ENCODE data around the gene PROM1. TPM values are rescaled to one million over a fixed set of nuclear protein-coding genes. Genes with fewer than 3 reads are reported as not detected.

Gene PROM1
- polyA plus RNA-seq, 3 donors, result not detected

DNA sequence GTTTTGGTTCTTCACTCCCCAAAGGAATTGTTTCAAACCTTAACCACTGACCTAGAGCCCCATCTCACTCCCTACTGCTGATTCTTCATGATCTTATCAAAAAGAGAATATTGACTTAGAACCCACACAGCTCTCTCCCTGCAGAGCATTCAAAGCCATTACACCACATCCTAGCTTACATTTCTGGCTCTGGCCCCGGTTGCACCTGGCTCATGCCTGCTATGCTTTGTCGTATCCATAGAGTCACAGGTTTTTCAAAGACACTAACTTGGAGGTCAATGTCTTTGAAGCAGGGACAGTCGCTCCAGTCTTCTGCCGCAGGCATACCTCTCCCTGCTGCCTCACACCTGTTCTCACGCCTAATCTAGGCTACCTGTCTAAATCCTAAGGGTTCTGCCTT, 78.1 kb downstream of the PROM1 start:
- H3K4me1 Mint-ChIP-seq, result no peaks in the 10 kb centered on the region
- Histone ChIP-seq H3K79me2 (ENCODE audit: insufficient read depth, low read length) (no peaks in the 10 kb centered on the region), H3K4me2 (replicated peaks; ENCODE audit: extremely low read depth, low read length, poor library complexity, severe bottlenecking) (no peak overlapping the region), H4K20me1 (ENCODE audit: insufficient read depth, low read length) (no peaks in the 10 kb centered on the region), H3K4me1 (ENCODE audit: control insufficient read depth in 1 of 2, insufficient read depth in 2 of 2, low read length in 2 of 2) (peaks cover 0 to 6% of the 10 kb centered on the region in 2 donors), H3K27me3 (ENCODE audit: control insufficient read depth in 2 of 2, insufficient read depth in 2 of 2, low read length in 2 of 2) (no peaks in the 10 kb centered on the region), H3K9ac (ENCODE audit: insufficient read depth, low read length, poor library complexity, severe bottlenecking) (no peak overlapping the region), H3K4me3 (replicated peaks in 1 of 3; ENCODE audit: low read depth in 2 of 3, low read length in 3 of 3) (no peak overlapping the region), H3K9me3 (replicated peaks in 1 of 2; ENCODE audit: control insufficient read depth in 1 of 2, insufficient read depth in 1 of 2, low read length in 2 of 2) (no peaks in the 10 kb centered on the region), H3K36me3 (replicated peaks in 1 of 2; ENCODE audit: control insufficient read depth in 1 of 2, insufficient read depth in 2 of 2, low read length in 2 of 2) (no peaks in the 10 kb centered on the region), H3K27ac (ENCODE audit: low read depth in 1 of 2, low read length in 2 of 2) (no peak overlapping the region), H2AFZ (ENCODE audit: insufficient read depth, low read depth, low read length, poor library complexity, severe bottlenecking) (no peak overlapping the region)
- H3K4me3 Mint-ChIP-seq, result no peak overlapping the region
- TF ChIP-seq, protein P1, sequence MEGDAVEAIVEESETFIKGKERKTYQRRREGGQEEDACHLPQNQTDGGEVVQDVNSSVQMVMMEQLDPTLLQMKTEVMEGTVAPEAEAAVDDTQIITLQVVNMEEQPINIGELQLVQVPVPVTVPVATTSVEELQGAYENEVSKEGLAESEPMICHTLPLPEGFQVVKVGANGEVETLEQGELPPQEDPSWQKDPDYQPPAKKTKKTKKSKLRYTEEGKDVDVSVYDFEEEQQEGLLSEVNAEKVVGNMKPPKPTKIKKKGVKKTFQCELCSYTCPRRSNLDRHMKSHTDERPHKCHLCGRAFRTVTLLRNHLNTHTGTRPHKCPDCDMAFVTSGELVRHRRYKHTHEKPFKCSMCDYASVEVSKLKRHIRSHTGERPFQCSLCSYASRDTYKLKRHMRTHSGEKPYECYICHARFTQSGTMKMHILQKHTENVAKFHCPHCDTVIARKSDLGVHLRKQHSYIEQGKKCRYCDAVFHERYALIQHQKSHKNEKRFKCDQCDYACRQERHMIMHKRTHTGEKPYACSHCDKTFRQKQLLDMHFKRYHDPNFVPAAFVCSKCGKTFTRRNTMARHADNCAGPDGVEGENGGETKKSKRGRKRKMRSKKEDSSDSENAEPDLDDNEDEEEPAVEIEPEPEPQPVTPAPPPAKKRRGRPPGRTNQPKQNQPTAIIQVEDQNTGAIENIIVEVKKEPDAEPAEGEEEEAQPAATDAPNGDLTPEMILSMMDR (IDR thresholded peaks at IDR 0.05), result no peak
- no peaks in the 10 kb centered on the region for H3K9me3 Mint-ChIP-seq
- H3K27ac Mint-ChIP-seq, result no peak overlapping the region
- intact Hi-C loops (cut with micrococcal nuclease), result loop anchor here in 1 of 2 donors (10.0 kb wide), 1 partner anchor 201 kb away; no protein-coding TSS in a partner anchor
- H3K36me3 Mint-ChIP-seq, result no peaks in the 10 kb centered on the region
- H3K27me3 Mint-ChIP-seq (ENCODE audit: low read depth in 3 of 3), result peaks cover 0 to 1% (median 0%) of the 10 kb centered on the region in 3 donors
- DNase-seq, result no peak
- WGBS (ENCODE audit: insufficient coverage), result 96% methylated on average over 4 of the region's 5 CpGs

GRCh38 chr4:16001484-16001858, 82.4 kb downstream of the PROM1 start:
- Histone ChIP-seq H3K9ac (ENCODE audit: insufficient read depth, low read length, poor library complexity, severe bottlenecking) (no peak overlapping the region), H3K4me2 (replicated peaks; ENCODE audit: extremely low read depth, low read length, poor library complexity, severe bottlenecking) (peak overlapping the region; percentile 27), H3K27ac (ENCODE audit: low read depth in 1 of 2, low read length in 2 of 2) (no peak overlapping the region), H3K27me3 (ENCODE audit: control insufficient read depth in 2 of 2, insufficient read depth in 2 of 2, low read length in 2 of 2) (no peaks in the 10 kb centered on the region), H3K4me1 (ENCODE audit: control insufficient read depth in 1 of 2, insufficient read depth in 2 of 2, low read length in 2 of 2) (peaks cover 0 to 6% of the 10 kb centered on the region in 2 donors), H3K79me2 (ENCODE audit: insufficient read depth, low read length) (no peaks in the 10 kb centered on the region), H2AFZ (ENCODE audit: insufficient read depth, low read depth, low read length, poor library complexity, severe bottlenecking) (peak overlapping the region; percentile 58), H3K9me3 (replicated peaks in 1 of 2; ENCODE audit: control insufficient read depth in 1 of 2, insufficient read depth in 1 of 2, low read length in 2 of 2) (no peaks in the 10 kb centered on the region), H4K20me1 (ENCODE audit: insufficient read depth, low read length) (no peaks in the 10 kb centered on the region), H3K4me3 (replicated peaks in 1 of 3; ENCODE audit: low read depth in 2 of 3, low read length in 3 of 3) (no peak overlapping the region), H3K36me3 (replicated peaks in 1 of 2; ENCODE audit: control insufficient read depth in 1 of 2, insufficient read depth in 2 of 2, low read length in 2 of 2) (no peaks in the 10 kb centered on the region)
- Mint-ChIP-seq H3K4me1 (no peaks in the 10 kb centered on the region), H3K4me3 (no peak overlapping the region), H3K27me3 (ENCODE audit: low read depth in 3 of 3) (peaks cover 0 to 2% (median 0%) of the 10 kb centered on the region in 3 donors), H3K27ac (no peak overlapping the region), H3K9me3 (no peaks in the 10 kb centered on the region), H3K36me3 (no peaks in the 10 kb centered on the region)
- DNase-seq, result peak; percentile 73 to 82 (median 75)
- WGBS (ENCODE audit: insufficient coverage), result 3% methylated on average over 4 of the region's 4 CpGs
- intact Hi-C loops (cut with micrococcal nuclease), result loop anchor here (2.0 to 10.0 kb wide), 4 partner anchors 44 to 197 kb away; no protein-coding TSS in a partner anchor
- TF ChIP-seq, protein P1 (IDR thresholded peaks at IDR 0.05), result peak; percentile 85

Measured in CD14-positive monocyte (primary cell).